Adrenal gland (tissue), 5 donors: ENCODE data around the gene KRTAP5-4.
"Not testable (repeated sequence)": the region's sequence is repeated elsewhere in the genome, so short reads cannot be mapped to it uniquely, and the experiment has no call there.

Experiments
- POLR2A ChIP-seq, 2 donors: fragments of 450-650 bp; IDR thresholded peaks; one replicate each; pipeline ENCODE4 v1.6.1; 2017; ENCODE audit warnings: antibody characterized with exemption in 2 of 2, mild to moderate bottlenecking in 2 of 2, moderate library complexity in 1 of 2
- TF ChIP-seq, protein P1 (sequence below), 6 experiments: fragments of 450-650 bp in 4 of 6; fragments of 200-600 bp in 2 of 6; sonication (generic) in 1 of 6; IDR thresholded peaks; 1 replicate in 5 of 6; 2 replicates in 1 of 6; pipeline versions ENCODE4 v1.5.1 to v1.8.0; 2016 to 2021; ENCODE audit warnings: antibody characterized with exemption in 6 of 6, mild to moderate bottlenecking in 2 of 6, moderate library complexity in 1 of 6
- donor health status: DM: no; HTN: no; CAD: no.

DNA sequence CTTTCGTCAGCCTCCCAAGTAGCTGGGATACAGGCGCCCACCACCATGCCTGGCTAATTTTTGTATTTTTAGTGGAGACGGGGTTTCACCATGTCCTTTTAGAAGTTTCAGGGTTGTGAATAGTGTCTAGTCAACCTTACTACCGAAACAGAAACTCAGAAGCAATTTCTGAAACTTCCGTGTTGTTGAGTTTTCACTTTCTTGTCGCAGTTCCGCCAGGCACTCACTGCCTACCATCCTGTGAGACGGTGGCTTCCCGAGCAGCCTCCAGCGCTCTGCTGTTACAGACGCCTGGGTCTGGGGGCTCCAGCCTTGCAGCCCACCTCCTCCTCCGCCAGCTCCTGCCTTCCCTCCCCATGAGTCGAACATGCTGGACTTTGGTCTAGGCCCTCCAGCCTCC lies 16.0 kb downstream of the KRTAP5-4 start:
- TF ChIP-seq, protein P1, sequence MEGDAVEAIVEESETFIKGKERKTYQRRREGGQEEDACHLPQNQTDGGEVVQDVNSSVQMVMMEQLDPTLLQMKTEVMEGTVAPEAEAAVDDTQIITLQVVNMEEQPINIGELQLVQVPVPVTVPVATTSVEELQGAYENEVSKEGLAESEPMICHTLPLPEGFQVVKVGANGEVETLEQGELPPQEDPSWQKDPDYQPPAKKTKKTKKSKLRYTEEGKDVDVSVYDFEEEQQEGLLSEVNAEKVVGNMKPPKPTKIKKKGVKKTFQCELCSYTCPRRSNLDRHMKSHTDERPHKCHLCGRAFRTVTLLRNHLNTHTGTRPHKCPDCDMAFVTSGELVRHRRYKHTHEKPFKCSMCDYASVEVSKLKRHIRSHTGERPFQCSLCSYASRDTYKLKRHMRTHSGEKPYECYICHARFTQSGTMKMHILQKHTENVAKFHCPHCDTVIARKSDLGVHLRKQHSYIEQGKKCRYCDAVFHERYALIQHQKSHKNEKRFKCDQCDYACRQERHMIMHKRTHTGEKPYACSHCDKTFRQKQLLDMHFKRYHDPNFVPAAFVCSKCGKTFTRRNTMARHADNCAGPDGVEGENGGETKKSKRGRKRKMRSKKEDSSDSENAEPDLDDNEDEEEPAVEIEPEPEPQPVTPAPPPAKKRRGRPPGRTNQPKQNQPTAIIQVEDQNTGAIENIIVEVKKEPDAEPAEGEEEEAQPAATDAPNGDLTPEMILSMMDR (IDR thresholded peaks at IDR 0.05) = not testable (repeated sequence)
- TF ChIP-seq POLR2A (IDR thresholded peaks at IDR 0.05) = not testable (repeated sequence)
